Adrenal gland (tissue), 12 donors: ENCODE results near the gene SLC19A1. TPM values are rescaled to one million over a fixed set of nuclear protein-coding genes. Genes with fewer than 3 reads are reported as not detected.

ENCODE experiments used
- DNase-seq, 7 donors: peaks; one replicate each; pipeline ENCODE4 v3.0.0-alpha.2; 2019 to 2020
- H3K27ac ChIP-seq, 5 donors: fragments of 200-600 bp; sonication (generic) in 4 of 5; 1 replicate in 3 of 5; 2 replicates in 2 of 5; pipeline versions ENCODE4 v1.5.1 to v1.8.0; 2016 to 2020; ENCODE audit warnings: mild to moderate bottlenecking in 1 of 5
- H3K27me3 ChIP-seq: fragments of 200-600 bp; 2 replicates; pipeline ENCODE4 v1.8.0; 2021
- H3K36me3 ChIP-seq, 2 donors: fragments of 200-600 bp; replicated peaks in 1 of 2; 1 replicate in 1 of 2; 2 replicates in 1 of 2; pipeline versions ENCODE4 v1.5.1 to v1.8.0; 2018 to 2022
- H3K4me1 ChIP-seq, 2 donors: fragments of 200-600 bp; replicated peaks in 1 of 2; 1 replicate in 1 of 2; 2 replicates in 1 of 2; pipeline versions ENCODE4 v1.5.1 to v1.8.0; 2018 to 2021
- H3K4me3 ChIP-seq, 4 donors: fragments of 200-600 bp; sonication (generic) in 3 of 4; one replicate each; pipeline ENCODE4 v1.5.1; 2016 to 2018
- H3K9me3 ChIP-seq, 3 donors: fragments of 200-600 bp; sonication (generic) in 1 of 3; replicated peaks in 1 of 3; 1 replicate in 2 of 3; 2 replicates in 1 of 3; pipeline versions ENCODE4 v1.5.1 to v1.8.0; 2016 to 2021
- CTCF ChIP-seq, 6 experiments: fragments of 450-650 bp in 4 of 6; fragments of 200-600 bp in 2 of 6; sonication (generic) in 1 of 6; IDR thresholded peaks; 1 replicate in 5 of 6; 2 replicates in 1 of 6; pipeline versions ENCODE4 v1.5.1 to v1.8.0; 2016 to 2021; ENCODE audit warnings: antibody characterized with exemption in 6 of 6, mild to moderate bottlenecking in 2 of 6, moderate library complexity in 1 of 6
- POLR2A ChIP-seq, 2 donors: fragments of 450-650 bp; IDR thresholded peaks; one replicate each; pipeline ENCODE4 v1.6.1; 2017; ENCODE audit warnings: antibody characterized with exemption in 2 of 2, mild to moderate bottlenecking in 2 of 2, moderate library complexity in 1 of 2
- WGBS, 4 donors: extraction: QIAGEN DNeasy Blood & Tissue Kit in 2 of 4; methylation state at CpG; one replicate each; pipeline versions ENCODE4 v1.1.5 to v1.1.7; 2013 to 2017; 5-methylcytosine and 5-hydroxymethylcytosine counted together
- intact Hi-C, 2 donors: fragments of 100-400 bp; cut with DNase I; formaldehyde crosslinking; loops; one replicate each; pipeline versions ENCODE4 v1.14.1 to v1.15.0; 2022 to 2023
- polyA plus RNA-seq, 3 donors: library from polyadenylated mRNA; stranded (reverse); fragments of 200-250 nt in 2 of 3; fragments of 350-450 nt in 1 of 3; fragmentation: Illumina TruSeq in 1 of 3; extraction: RNeasy Lipid Tissue Mini Kit (QIAGEN cat#74804) in 1 of 3; gene quantifications; one replicate each; pipeline ENCODE4 v1.2.3, GENCODE V29; 2013 to 2014
- total RNA-seq, 9 donors: library from RNA; depleted of rRNA in 4 of 9; stranded (reverse); fragments of >200 nt in 4 of 9; fragments of 120-200 nt in 1 of 9; fragmentation: NEBNext Ultra II Directional in 1 of 9; extraction: Animal tissue kit (Norgen Biotek cat#: 25700) in 1 of 9; gene quantifications; one replicate each; pipeline versions ENCODE4 v1.1.0 to v1.2.4, GENCODE V29; 2013 to 2023
- donor health status: healthy with polysubstance abuse.
- donor health status: Bipolar disorder and iron deficiency.
- donor health status: DM: yes; HTN: yes; CAD: no.
- donor health status: DM: no; HTN: no; CAD: no.
- donor health status: DM: no; HTN: no; CAD: no.
- donor health status: DM: yes; HTN: yes; CAD: no.

SLC19A1 gene
- total and polyA plus RNA-seq, 12 donors: 1.7 to 21.2 (median 15.3) TPM

- H3K4me1 ChIP-seq: no peaks in the 10 kb centered on the region
- intact Hi-C loops: no loop called here
- peak overlapping the region in 2 of 5 donors; percentile 35 to 54 for H3K27ac ChIP-seq
- H3K36me3 ChIP-seq: peaks cover 0 to 48% of the 10 kb centered on the region in 2 donors
- H3K4me3 ChIP-seq: no peak overlapping the region
- WGBS, 4 donors: 70 to 81% (median 77%) methylated on average over 21 to 40 of the region's 40 CpGs
- no peaks in the 10 kb centered on the region for H3K27me3 ChIP-seq
- TF ChIP-seq POLR2A (IDR thresholded peaks at IDR 0.05): no peak
- no peak for TF ChIP-seq CTCF (IDR thresholded peaks at IDR 0.05)
- no peaks in the 10 kb centered on the region for H3K9me3 ChIP-seq
- peak in 1 of 7 donors; percentile 42 for DNase-seq
Measured at GRCh38 chr21:45482899-45483821, 59.1 kb downstream of the SLC19A1 start.

GRCh38 chr21:45481977-45482898 is 60.0 kb downstream of the SLC19A1 start:
- peaks cover 0 to 48% of the 10 kb centered on the region in 2 donors for H3K36me3 ChIP-seq
- H3K9me3 ChIP-seq: no peaks in the 10 kb centered on the region
- H3K4me3 ChIP-seq: no peak overlapping the region
- H3K27me3 ChIP-seq: no peaks in the 10 kb centered on the region
- H3K4me1 ChIP-seq: peaks cover 0 to 7% of the 10 kb centered on the region in 2 donors
- no peak for TF ChIP-seq POLR2A (IDR thresholded peaks at IDR 0.05)
- TF ChIP-seq CTCF (IDR thresholded peaks at IDR 0.05): no peak
- H3K27ac ChIP-seq: peak overlapping the region in 2 of 5 donors; percentile 35 to 54
- WGBS, 4 donors: 89 to 95% (median 92%) methylated on average over 8 to 33 of the region's 33 CpGs
- DNase-seq: no peak
- intact Hi-C loops: no loop called here

- no peak overlapping the region for H3K4me3 ChIP-seq
- TF ChIP-seq CTCF (IDR thresholded peaks at IDR 0.05) (no peak), POLR2A (IDR thresholded peaks at IDR 0.05) (no peak)
- peaks cover 0 to 7% of the 10 kb centered on the region in 2 donors for H3K4me1 ChIP-seq
- intact Hi-C loops: no loop called here
- no peak for DNase-seq
- H3K27me3 ChIP-seq: no peaks in the 10 kb centered on the region
- peaks cover 0 to 48% of the 10 kb centered on the region in 2 donors for H3K36me3 ChIP-seq
- no peaks in the 10 kb centered on the region for H3K9me3 ChIP-seq
- no peak overlapping the region for H3K27ac ChIP-seq
- 94 to 100% (median 95%) methylated on average over 4 to 16 of the region's 16 CpGs for WGBS, 4 donors
Measured at GRCh38 chr21:45481566-45481965, 60.7 kb downstream of the SLC19A1 start.
